ENCODE results near the gene EED. TPM values are rescaled to one million over a fixed set of nuclear protein-coding genes. Genes with fewer than 3 reads are reported as not detected.

Gene EED
- 9.5 and 11.0 TPM in 2 replicates for total RNA-seq

GRCh38 chr11:86244522-86245368, at the start of gene EED:
TSS of gene EED (plus strand) at chr11:86244753. CDS start at chr11:86245230, 477 bp downstream.

DNA sequence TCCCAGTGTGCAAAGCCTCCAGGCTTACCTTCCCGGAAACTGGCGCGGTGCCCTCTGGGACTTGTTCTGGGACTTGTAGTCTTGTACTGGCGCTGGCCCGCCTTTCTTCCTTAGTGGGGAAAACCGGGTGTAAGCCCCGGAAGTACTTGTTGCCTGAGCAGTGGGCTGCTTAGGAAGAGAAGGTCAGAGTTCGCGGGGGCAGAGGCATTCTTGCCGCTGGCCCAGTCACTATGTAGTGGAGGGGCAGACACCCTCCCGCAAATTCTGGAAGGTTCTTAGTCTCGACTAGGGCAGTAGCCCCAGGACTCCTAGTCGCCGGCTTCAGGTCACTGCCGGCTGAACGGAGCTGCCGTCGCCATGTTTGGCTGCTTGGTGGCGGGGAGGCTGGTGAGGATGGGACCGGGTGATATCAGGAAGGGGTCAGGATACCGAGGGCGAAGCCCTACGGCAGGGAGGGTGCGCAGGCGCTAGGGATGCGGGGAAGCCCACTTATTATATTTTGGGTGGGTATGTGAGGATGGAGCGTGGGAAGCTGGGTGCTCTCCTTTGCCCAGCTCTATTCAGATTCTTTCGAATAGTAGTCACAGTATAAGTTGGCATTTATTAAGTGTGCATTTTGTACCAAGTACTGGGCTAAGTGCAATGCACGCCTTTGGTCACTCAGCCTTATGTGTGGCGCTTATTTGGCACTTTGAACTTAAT, 57.7 kb downstream of the EED start, which contains the start of gene HIKESHI:
TSS of gene HIKESHI (plus strand) at position 149 of the 702 bp plus-strand sequence. CDS start at position 358, 209 bp downstream.

Other genes with a start within 250 kb of the EED start
- gene PICALM, start 175.7 kb upstream of the EED start, total RNA-seq, result 106 and 133 TPM in 2 replicates
- 50.9 and 62.0 TPM in 2 replicates for gene HIKESHI, start 57.5 kb downstream of the EED start, total RNA-seq
- 1.4 and 4.4 TPM in 2 replicates for gene CCDC81, start 130.1 kb downstream of the EED start, total RNA-seq